LNCAP (cell line): ENCODE results near the gene TTC28.

Source experiments
- TF ChIP-seq, protein P1 (sequence below): fragments of 450-650 bp; IDR thresholded peaks from 2 replicates; pipeline ENCODE4 v1.5.1; 2017; ENCODE audit warnings: mild to moderate bottlenecking

TTC28 gene

DNA sequence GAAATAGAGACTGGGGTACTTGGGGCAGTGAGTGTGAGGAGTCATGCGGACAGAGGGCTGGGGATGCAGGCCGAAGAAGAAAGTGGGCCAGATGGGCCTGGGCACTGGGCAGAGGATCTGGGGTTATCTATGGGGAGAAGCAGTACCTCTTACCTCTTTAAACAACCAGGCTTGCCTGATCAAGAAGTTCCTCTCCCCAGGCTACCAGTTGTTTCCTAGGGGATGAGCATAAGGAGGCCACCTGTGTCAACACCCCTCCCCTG, 662.2 kb downstream of the TTC28 start:
- TF ChIP-seq, protein P1, sequence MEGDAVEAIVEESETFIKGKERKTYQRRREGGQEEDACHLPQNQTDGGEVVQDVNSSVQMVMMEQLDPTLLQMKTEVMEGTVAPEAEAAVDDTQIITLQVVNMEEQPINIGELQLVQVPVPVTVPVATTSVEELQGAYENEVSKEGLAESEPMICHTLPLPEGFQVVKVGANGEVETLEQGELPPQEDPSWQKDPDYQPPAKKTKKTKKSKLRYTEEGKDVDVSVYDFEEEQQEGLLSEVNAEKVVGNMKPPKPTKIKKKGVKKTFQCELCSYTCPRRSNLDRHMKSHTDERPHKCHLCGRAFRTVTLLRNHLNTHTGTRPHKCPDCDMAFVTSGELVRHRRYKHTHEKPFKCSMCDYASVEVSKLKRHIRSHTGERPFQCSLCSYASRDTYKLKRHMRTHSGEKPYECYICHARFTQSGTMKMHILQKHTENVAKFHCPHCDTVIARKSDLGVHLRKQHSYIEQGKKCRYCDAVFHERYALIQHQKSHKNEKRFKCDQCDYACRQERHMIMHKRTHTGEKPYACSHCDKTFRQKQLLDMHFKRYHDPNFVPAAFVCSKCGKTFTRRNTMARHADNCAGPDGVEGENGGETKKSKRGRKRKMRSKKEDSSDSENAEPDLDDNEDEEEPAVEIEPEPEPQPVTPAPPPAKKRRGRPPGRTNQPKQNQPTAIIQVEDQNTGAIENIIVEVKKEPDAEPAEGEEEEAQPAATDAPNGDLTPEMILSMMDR, result no peak

DNA sequence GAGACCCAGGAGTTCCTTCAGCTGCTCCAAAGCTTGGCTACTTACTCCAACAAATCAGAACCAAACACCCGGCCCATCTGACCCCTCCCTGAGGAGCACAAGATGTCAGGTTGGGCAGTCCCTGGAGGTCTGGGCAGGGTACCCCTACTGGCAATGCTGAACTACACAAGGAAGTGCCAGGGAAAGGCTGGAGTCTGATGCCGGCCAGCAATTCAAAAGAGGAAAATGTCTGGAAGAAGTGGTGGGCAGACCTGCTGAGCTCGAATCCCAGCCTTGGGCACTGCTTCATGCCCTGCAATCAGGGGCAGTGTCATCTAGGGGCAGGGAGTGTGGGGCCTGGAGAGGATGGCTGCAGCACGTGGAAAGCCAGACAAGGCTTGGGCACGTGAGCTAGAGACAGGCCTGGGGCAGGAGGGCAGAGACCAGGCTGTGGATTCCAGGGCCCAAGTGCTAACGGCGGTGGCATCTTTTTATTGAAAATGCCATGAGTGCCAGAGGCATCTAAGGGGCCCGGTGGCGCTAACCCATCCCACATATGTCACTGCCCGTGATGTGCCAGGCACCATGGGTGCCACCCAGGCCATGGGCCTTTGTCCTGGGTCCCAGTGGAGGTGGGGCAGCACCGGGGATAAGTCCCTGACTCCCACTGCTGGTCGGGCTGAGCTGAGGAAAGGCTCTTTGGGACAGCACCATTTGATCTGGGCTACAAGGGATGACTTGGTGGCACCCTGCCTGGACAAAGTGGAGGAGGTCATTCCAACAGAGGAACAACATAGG, 662.7 kb downstream of the TTC28 start:
- TF ChIP-seq, protein P1, result no peak

DNA sequence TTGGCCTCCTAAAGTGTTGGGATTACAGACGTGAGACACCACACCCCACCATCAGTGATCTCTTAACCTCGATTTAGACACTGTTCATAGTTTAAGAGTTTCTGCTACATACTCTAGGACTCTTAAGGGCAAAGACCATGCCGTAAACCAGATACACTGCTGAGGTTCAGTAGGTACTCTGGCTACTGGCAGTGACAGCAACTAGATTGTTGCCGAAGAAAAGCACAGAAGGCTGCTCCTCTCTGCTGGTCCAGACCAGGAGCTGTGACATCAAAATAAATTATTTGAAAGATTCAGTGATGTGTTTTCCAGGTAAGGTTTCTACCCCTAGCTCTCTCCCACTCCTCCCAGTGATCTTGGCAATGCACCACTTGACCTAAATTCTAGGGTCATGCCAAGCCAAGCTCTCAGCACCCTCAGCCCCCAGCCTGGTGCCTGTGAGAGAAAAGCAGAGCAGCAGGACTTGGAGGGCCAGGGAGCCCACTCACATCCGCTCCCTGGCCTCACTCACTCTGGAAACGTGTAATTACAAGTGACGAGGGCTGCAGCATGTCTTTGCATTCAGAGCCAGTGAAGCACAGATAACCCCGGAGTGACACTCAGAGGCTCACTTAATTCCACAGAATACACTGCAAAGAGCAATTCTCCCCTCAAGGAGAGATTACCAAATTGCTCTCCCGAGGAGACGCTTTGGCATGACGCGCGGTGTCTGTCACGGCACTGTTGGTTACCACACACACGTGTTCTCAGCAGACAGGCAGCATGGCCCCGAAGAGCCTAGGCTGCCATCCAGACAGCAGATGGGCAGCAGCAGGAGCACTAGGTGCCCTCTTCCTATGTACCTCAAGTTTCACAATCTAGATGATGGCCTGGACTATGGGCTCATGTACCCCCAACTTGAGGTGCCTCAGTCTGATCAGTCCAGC, 663.7 kb downstream of the TTC28 start:
- TF ChIP-seq, protein P1, result no peak

DNA sequence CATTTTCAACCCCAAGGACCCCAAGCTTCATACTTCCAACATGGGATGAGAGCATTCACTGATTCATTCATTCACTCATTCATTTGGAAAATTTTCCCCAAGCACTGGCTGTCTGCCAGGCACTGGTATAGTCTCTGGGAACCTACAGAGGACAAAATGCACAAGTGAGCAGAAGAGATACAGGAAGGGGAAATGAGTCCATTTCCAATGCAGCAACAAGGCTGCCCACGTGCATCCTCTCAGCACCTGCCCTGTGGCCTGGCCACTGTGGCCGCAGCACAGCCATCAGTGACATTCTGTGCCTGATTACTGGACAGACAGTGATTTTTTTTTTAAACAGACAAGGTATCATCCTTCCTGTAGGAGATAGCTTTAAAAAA, 664.6 kb downstream of the TTC28 start:
- TF ChIP-seq, protein P1, result no peak

DNA sequence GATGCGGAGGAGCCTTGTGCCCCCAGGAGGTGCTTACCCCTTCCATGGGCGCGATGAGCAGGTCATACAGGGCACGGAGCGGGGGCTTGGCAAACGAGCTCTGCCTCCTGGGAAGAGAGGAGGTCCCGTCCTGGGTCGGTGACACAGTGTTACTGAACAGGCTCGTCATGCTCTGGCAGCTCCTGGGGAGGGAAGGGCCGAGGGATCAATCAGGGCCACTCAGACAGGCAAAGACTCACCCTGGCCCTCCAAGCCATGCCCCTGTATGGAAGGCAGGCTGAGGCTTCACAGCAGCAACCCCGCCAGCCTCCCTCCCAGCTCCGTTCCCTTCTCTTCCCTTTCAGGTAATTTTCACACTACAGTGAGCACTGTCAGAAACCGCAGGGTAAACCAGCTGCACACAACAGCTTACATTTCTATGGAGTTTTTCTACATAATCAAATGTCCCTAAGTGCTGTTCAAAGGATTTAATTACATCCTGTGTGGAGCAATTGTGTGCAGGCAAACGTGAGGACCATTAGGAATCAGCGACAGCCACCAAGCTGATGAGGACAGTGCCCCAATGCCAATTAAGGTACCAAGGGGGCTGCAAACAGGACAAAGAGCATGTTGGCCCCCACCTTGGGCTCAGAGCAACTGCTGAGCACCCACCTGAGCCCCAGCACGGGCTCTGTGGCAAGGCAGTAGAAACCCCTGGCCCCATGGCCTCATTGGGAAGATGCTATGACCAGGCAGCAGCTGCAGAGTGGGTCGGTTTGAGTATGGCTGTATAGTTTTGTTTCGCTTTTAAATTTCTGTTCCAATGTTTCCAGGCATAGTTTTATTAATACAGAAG, 665.2 kb downstream of the TTC28 start:
- TF ChIP-seq, protein P1, result no peak

DNA sequence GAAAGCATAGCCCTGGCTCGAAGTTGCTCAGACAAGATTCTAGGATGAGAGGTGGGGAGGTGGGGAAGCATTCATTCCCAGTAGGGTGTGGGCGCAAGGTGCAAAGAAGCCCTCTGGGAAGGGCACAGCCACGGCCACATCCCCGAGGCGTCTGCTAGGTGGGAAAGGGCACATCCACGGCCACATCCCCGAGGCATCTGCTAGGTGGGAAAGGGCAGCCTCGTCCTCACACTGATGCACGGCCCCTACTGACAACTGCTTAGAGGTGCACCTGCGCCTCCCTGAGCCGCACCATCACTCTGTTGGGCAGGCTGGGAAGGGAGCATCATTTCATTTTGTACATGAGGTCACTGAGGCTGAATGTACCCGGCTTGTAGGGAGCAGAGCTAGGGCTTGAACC, 666.0 kb downstream of the TTC28 start:
- TF ChIP-seq, protein P1, result no peak

DNA sequence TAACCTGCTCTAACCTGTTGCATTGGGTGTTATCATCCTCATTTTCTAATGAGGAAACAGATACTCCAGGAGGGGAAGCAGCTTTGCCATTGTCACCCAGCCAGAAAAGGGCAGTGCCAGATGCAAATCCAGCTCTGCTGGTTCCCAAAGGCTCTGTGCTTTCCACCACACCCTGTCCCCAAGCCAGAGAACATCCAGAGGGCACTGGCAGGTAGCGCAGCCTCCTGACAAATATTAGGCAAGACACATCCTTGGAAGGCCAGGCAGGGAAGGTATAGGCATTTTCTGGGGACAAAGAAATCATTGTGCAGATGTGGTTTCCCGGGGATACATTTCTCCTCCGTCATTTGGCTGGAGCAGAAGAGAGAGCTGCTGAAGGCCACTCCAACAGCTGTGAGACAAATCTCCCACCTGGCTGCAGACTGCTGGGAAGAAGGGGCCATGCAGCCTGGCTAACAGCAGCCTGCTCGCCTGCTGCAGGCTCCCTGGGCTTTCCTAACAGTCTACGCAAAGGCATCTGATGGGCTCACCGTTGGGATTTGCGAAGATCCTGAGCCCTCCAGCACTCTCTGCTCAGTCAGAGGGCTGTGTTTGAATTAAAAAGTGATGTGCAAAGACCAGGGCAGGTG, 666.7 kb downstream of the TTC28 start:
- TF ChIP-seq, protein P1, result no peak
